ENCODE results near the gene RASAL2. TPM values are rescaled to one million over a fixed set of nuclear protein-coding genes. Genes with fewer than 3 reads are reported as not detected.

Gene RASAL2
- total RNA-seq, 2 experiments from 2014 or later: not detected

- CTCF ChIA-PET: no interaction called here
- no peaks in the 10 kb centered on the region for H3K4me1 Mint-ChIP-seq (ENCODE audit: low read depth)
Observed at GRCh38 chr1:178127482-178128191, 33.7 kb downstream of the RASAL2 start.

DNA sequence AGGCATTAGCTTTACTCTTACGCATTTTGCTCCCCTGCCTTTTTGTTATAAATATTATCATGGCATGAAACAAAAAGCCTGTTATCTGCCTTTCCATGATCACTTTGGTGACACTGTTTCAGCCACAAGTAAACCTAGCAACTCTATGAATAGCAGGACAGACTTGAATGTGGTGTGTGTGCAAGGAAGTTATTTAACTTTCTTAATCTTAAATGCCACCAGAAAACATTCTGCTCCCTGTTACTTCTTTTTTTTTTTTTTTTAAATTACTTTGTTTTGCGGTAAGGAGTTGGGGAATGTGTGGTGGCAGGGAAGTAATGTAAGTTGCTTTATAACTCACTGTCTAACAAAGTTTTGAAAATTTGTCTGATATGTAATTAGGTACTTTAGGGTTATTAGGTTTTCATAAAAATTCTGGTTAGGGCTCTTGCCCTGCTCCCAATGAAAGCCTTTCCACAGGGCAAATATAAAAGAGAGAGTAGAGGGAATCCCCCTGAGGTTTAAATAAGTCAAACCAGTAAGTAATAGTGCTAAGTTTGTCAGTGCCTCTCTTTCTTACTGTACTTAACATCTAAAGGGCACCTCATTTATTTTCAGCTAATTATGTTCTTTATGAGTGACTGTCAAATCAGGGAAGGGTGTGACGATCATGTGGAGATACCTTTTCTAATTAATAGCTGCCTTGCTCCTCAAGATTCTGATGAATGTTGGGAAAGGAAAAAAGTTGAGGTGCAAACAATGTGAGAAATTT, 39.5 kb downstream of the RASAL2 start:
- Mint-ChIP-seq H3K27me3 (ENCODE audit: low read depth) (no peaks in the 10 kb centered on the region), H3K4me3 (no peak overlapping the region), H3K27ac (no peak overlapping the region), H3K36me3 (ENCODE audit: low read depth) (no peaks in the 10 kb centered on the region), H3K4me1 (ENCODE audit: low read depth) (no peaks in the 10 kb centered on the region), H3K9me3 (no peaks in the 10 kb centered on the region)
- intact Hi-C loops (cut with micrococcal nuclease): no loop called here
- DNase-seq: no peak
- CTCF ChIA-PET: interaction anchor here (0.6 kb wide), 1 partner anchor 212 kb away, joined by 4 read pairs; no protein-coding TSS in a partner anchor

More at GRCh38 chr1:178127482-178128191, 33.7 kb downstream of the RASAL2 start:
- Mint-ChIP-seq H3K36me3 (ENCODE audit: low read depth) (no peaks in the 10 kb centered on the region), H3K4me3 (no peak overlapping the region), H3K27me3 (ENCODE audit: low read depth) (no peaks in the 10 kb centered on the region), H3K9me3 (no peaks in the 10 kb centered on the region), H3K27ac (no peak overlapping the region)
- no peak for DNase-seq
- intact Hi-C loops (cut with micrococcal nuclease): no loop called here

DNA sequence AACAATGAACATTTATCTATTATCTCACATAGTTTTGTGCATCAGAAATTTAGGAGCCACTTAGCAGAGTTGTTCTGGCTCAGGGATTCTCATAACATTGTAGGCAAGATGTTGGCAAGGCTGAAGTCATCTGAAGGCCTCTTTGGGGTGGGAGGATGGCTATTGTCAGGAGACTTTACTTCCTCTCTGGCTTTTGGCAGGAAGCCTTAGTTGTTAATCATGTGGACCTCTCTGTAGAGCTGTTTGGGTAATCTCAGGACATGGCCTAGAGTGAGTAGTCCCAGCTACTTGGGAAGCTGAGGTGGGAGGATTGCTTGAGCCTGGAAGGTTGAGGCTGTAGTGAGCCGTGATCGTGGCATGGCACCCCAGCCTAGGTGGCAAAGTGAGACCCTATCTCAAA, 40.2 kb downstream of the RASAL2 start:
- intact Hi-C loops (cut with micrococcal nuclease): no loop called here
- Mint-ChIP-seq H3K9me3 (no peaks in the 10 kb centered on the region), H3K4me3 (no peak overlapping the region), H3K27ac (no peak overlapping the region), H3K4me1 (ENCODE audit: low read depth) (no peaks in the 10 kb centered on the region), H3K27me3 (ENCODE audit: low read depth) (no peaks in the 10 kb centered on the region), H3K36me3 (ENCODE audit: low read depth) (no peaks in the 10 kb centered on the region)
- CTCF ChIA-PET: no interaction called here
- no peak for DNase-seq

DNA sequence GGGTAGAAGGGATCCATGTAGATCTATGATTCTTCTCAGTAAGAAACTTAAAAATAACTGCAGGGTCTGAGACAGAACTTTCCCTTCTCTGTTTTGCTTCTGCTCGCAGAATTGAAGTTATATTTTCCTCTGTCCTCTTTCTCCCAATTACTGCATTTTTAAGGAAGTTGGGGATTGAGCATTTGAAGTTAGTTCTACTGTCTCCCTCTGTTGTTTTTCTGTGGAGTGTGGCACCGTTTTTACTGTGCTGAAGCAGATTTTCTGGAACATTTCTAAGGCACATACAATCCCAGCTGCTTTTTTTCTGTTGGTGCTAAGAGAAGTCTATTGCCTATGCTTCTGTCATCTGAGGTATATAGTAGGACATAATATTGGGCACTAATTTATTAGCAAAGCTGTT, 43.3 kb downstream of the RASAL2 start:
- H3K9me3 Mint-ChIP-seq: peaks cover 4% of the 10 kb centered on the region
- intact Hi-C loops (cut with micrococcal nuclease): no loop called here
- no peaks in the 10 kb centered on the region for H3K27me3 Mint-ChIP-seq (ENCODE audit: low read depth)
- DNase-seq: no peak
- H3K36me3 Mint-ChIP-seq (ENCODE audit: low read depth): no peaks in the 10 kb centered on the region
- CTCF ChIA-PET: no interaction called here
- no peak overlapping the region for H3K27ac Mint-ChIP-seq
- no peak overlapping the region for H3K4me3 Mint-ChIP-seq
- H3K4me1 Mint-ChIP-seq (ENCODE audit: low read depth): no peaks in the 10 kb centered on the region

DNA sequence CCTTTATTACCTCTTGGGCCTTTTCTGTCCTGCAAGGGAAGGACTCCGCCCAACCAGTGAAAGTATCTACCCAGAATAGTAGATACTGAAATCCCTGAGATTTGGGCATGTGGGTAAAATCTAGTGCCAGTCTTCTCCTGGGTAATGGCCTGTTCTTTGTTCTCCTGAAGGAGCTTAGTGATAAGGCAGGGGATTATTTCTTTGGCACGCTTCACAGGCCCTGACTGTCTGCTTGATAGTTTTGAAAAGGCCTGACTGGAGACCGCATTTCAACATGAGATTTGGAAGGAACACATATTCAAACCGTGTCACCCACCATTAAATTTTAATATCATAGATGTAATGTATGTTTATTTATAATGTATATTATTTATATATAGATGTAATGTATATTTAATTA, 48.9 kb downstream of the RASAL2 start:
- no peaks in the 10 kb centered on the region for H3K4me1 Mint-ChIP-seq (ENCODE audit: low read depth)
- H3K27me3 Mint-ChIP-seq (ENCODE audit: low read depth): no peaks in the 10 kb centered on the region
- no peaks in the 10 kb centered on the region for H3K36me3 Mint-ChIP-seq (ENCODE audit: low read depth)
- H3K9me3 Mint-ChIP-seq: peaks cover 4% of the 10 kb centered on the region
- intact Hi-C loops (cut with micrococcal nuclease): no loop called here
- no peak for DNase-seq
- no peak overlapping the region for H3K4me3 Mint-ChIP-seq
- no peak overlapping the region for H3K27ac Mint-ChIP-seq
- CTCF ChIA-PET: no interaction called here

DNA sequence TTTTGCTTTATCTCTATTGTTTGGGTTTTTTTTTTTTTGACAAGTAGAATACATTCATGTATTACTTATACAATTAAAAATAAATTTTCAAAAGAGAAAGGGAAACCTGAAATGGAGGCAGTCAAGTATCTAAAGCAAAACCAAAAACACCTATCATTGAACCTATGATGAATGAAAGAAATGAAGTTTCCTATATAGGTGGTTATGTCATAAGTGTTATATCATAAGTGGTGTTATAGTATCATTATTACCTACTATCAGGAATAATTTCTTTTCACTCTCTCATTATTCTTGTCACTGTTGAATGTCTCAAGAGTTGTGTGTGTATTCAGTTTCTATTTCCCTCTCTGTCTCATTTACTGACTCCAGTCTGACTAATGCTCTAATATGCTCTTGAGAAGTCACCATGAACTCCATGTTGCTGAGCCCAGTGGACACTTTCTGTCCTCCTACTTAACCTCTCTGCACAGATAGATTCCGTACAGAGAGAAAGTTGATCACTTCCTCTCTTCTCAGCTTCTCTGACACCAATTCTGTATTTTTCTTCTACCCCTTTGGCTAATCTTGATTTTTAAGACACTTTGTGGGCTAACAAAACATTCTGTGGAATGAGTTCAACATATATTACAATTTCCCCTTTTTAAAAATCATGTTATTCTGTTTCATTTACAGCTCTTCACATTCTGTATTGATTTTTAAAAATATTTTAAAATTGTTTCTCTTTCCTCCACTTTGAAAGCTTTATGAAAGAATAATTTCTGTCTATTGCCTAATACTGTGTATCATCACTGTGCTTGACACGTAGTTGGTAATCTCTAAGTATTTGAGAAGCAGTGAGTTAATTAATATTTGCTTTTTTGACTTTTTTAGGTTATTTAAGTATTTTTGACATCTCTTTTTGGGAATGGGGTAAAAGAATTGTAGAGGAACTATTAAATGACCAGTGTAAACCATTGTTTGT, 50.1 kb downstream of the RASAL2 start:
- intact Hi-C loops (cut with micrococcal nuclease): no loop called here
- no peak overlapping the region for H3K27ac Mint-ChIP-seq
- H3K4me3 Mint-ChIP-seq: no peak overlapping the region
- DNase-seq: no peak
- CTCF ChIA-PET: no interaction called here
- H3K4me1 Mint-ChIP-seq (ENCODE audit: low read depth): no peaks in the 10 kb centered on the region
- H3K9me3 Mint-ChIP-seq: peaks cover 4% of the 10 kb centered on the region
- no peaks in the 10 kb centered on the region for H3K27me3 Mint-ChIP-seq (ENCODE audit: low read depth)
- no peaks in the 10 kb centered on the region for H3K36me3 Mint-ChIP-seq (ENCODE audit: low read depth)

GRCh38 chr1:178145605-178146004, 51.7 kb downstream of the RASAL2 start:
- Mint-ChIP-seq H3K36me3 (ENCODE audit: low read depth) (no peaks in the 10 kb centered on the region), H3K27me3 (ENCODE audit: low read depth) (no peaks in the 10 kb centered on the region), H3K4me1 (ENCODE audit: low read depth) (no peaks in the 10 kb centered on the region), H3K9me3 (peaks cover 4% of the 10 kb centered on the region), H3K4me3 (no peak overlapping the region), H3K27ac (no peak overlapping the region)
- intact Hi-C loops (cut with micrococcal nuclease): no loop called here
- CTCF ChIA-PET: no interaction called here
- DNase-seq: no peak

DNA sequence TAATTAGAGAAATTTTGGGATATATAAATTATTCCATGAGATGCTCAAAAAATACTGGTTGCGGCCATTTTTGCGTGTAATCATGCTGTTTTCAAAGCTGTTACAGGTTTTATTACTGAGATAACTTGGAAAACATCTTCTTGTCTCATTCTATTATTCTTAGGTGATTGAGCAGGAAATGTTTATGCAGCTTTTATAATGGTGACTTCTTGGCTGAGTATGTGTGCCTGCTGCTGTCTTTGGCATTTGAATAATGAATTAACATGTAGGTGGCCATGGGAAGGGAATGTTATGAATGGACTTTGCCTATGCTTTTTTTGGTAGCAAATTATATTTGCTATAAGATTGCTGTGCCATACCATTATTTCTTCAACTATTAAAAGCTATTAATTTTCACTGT, 52.5 kb downstream of the RASAL2 start:
- Mint-ChIP-seq H3K27ac (no peak overlapping the region), H3K9me3 (peaks cover 4% of the 10 kb centered on the region), H3K27me3 (ENCODE audit: low read depth) (no peaks in the 10 kb centered on the region), H3K36me3 (ENCODE audit: low read depth) (no peaks in the 10 kb centered on the region), H3K4me3 (no peak overlapping the region), H3K4me1 (ENCODE audit: low read depth) (no peaks in the 10 kb centered on the region)
- DNase-seq: no peak
- intact Hi-C loops (cut with micrococcal nuclease): no loop called here
- CTCF ChIA-PET: no interaction called here

GRCh38 chr1:178150610-178151009, 56.7 kb downstream of the RASAL2 start:
- no peaks in the 10 kb centered on the region for H3K36me3 Mint-ChIP-seq (ENCODE audit: low read depth)

DNA sequence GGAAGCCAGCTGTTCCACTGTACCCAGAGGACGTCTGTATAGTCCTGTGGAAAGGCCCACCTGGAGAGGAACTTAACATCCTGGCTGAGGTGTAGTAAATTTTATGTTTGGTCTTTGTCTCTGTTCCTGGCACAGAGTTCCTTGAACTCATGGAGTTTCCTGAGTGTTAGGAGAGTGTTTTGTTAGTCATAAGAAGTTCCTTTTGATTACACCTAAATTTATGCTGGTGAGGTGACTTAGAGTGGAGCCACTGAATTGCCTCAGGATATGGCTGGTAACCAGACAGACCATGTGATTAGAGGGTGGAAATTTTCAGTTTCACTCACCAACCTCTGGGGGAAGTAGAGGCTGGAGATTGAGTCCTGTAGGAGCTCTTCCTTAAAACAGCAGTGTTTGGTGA, 57.9 kb downstream of the RASAL2 start:
- Mint-ChIP-seq H3K27me3 (ENCODE audit: low read depth) (no peaks in the 10 kb centered on the region), H3K4me3 (no peak overlapping the region), H3K9me3 (no peaks in the 10 kb centered on the region), H3K36me3 (ENCODE audit: low read depth) (no peaks in the 10 kb centered on the region), H3K27ac (no peak overlapping the region), H3K4me1 (ENCODE audit: low read depth) (no peaks in the 10 kb centered on the region)
- CTCF ChIA-PET: no interaction called here
- intact Hi-C loops (cut with micrococcal nuclease): no loop called here
- no peak for DNase-seq

More at GRCh38 chr1:178150610-178151009, 56.7 kb downstream of the RASAL2 start:
- H3K9me3 Mint-ChIP-seq: no peaks in the 10 kb centered on the region
- intact Hi-C loops (cut with micrococcal nuclease): no loop called here
- H3K4me3 Mint-ChIP-seq: no peak overlapping the region
- no peaks in the 10 kb centered on the region for H3K27me3 Mint-ChIP-seq (ENCODE audit: low read depth)
- no peak for DNase-seq
- H3K4me1 Mint-ChIP-seq (ENCODE audit: low read depth): no peaks in the 10 kb centered on the region
- no peak overlapping the region for H3K27ac Mint-ChIP-seq
- CTCF ChIA-PET: no interaction called here

DNA sequence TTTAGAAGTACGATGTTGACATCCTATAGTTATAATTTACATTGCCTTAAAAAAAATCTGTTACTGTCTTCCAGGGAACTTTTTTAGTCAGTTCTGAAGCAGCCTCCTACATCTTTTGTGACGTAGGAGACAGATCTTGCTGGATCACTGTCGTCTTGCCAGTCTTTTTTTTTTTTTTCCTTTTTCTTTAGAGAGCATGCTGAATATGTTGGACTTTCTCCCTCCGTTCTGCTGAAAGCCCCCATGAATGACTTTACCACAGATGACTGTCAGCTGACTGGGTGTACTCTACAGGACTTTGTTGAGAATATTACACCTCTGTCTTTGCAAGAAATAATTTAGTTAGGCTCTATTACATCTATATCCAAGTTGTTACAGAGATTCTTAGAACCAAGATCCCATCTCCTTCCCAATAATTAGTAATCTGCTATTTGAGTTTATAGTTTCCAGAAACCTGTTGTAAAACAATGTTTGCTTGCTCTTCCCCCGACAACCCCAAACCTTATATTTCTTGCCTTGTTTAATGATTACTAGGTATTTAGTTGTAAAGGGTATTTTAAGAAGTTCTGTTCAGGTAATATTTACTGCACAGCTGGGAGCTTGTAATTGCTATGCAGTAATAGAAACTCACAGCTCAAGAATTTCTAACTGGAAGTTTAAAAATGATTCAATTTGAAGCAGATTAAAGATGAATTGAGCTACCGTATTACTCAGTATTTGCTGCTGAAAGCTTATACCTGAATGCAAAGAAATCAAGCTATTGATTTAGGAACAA, 61.8 kb downstream of the RASAL2 start:
- CTCF ChIA-PET: no interaction called here
- no peak overlapping the region for H3K27ac Mint-ChIP-seq
- H3K4me3 Mint-ChIP-seq: no peak overlapping the region
- no peaks in the 10 kb centered on the region for H3K36me3 Mint-ChIP-seq (ENCODE audit: low read depth)
- H3K27me3 Mint-ChIP-seq (ENCODE audit: low read depth): no peaks in the 10 kb centered on the region
- no peaks in the 10 kb centered on the region for H3K9me3 Mint-ChIP-seq
- H3K4me1 Mint-ChIP-seq (ENCODE audit: low read depth): no peaks in the 10 kb centered on the region
- no peak for DNase-seq
- intact Hi-C loops (cut with micrococcal nuclease): no loop called here

Data from activated naive CD4-positive, alpha-beta T cell treated with anti-CD3 and anti-CD28 coated beads for 36 hours (primary cell).